ENCODE measurements around the gene CC2D2B.
"Not testable (repeated sequence)": the region's sequence is repeated elsewhere in the genome, so short reads cannot be mapped to it uniquely, and the experiment has no call there.

The CC2D2B gene, protein sequence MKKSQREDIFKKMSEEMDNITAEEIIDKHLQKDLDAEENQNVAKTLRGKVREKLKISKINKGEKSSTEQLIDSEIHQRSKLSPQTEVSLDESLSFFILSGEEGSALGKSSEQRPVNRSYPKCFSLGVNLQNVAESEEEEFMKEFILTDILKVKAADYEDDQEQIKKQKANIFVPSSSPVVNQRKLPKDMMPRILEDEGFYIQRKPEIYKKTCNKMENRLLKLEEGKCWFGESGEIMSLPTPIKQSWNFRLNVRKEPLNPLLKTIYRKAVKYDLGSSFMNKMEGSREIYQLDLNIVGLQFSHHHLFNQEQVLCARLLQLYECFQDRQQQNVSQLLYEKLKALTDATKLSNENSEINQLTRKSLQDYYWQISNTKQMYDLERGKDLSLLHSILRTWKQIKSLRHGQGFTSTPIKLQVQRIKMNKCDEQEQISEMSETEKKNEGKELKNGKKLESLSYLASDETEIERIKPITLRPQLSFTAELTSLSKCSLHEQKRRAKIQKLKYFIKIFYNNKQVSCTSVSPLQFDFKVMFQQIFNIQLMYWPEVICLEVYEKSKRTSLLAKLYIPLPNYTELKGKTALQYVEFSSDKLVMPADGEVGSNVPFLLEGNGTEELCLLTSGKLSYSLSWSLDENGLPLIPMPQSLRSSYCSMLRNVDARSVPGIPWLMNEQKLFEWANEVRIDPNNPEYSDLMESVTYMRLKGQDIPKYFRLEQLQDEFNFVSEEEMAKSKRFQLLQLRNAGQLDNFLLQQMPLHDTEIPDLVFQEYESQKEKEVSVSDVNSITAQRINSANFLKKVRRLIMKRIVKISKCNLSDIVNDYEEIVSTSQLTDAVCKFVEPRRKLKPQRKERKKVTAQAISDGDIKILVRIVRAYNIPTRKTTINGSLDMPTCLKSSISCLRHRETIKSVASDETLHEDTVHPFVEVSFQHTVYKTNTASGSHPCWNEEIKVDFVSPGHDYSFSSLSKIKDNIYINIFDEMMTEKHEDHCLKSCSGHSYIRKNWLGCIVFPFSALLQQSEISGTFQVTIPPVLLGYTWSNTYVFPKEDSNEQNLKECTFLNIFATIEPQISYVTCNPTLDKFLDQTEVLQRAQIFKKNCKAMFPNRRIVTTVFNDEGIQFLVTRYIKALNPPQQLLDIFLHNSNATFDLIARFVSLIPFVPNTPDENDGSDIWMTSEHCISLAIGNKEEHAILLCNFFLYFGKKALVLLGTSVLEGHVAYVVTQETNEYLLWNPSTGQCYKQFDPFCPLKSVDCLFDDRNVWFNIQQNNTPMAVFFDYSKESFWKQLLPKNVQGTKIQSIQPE (N-terminal part only)

GRCh38 chr10:95907456-95908253 lies at the start of gene CC2D2B:
CC2D2B (plus strand) TSS chr10:95907975; CDS start chr10:95911324, 3,349 bp downstream.
- peak; percentile 27 for DNase-seq

DNA sequence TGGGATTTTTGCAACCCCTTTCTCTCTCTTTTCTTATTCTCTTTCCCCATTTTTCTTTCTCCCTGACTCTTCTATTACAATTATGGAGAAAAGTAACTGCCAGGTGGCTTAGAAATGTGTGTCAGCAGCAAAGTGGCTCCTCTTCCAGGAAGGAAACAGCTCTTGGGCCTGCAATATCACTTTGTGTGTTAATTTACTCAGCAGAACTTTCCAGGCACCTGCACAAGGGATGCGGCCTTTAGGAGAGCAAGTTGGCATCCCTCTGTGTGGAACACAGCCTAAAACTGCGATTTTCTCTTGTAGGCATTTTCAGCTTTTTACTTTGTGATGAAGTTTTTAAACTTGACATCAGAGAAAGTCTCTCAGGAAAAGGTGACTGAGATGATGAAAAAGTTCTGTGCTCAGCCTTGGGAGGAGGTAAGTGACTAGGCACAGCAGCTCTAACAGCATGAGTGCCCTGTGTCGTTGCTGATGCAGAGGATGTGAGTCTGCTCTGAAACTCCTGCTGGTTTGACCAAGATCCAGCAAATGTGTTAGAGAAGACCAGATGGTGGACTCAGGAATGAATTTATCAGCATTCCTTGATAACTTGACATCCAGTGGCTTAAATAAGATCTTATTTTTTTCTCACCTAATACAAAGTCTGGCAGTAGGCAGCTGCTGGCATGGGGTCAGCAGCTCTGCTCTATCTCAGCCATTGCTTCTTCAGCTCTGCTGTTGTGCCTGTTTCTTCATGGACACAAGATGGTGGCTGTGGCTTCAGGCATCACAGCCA lies 47.4 kb upstream of the CC2D2B start:
- no peak for DNase-seq

DNA sequence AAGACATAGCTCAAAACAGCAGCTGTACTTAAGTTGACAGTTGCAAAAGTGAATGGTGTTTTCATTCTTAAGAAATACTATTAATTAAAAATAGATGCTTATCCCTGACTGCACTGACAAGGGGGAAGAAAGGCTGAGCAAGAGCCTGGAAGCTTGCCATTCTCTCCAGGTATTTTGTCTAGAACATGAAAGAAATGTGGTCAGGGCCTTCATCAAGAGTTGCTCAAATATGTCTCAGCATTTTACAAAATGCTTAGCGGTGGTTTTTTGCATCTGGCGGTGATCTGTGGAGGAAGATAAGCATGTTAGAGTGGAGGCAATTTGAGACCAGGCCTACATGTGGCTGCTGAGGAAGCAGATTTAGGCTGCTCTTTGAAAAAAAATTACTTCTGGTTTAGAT lies 46.4 kb upstream of the CC2D2B start:
- DNase-seq, result no peak

GRCh38 chr10:95864906-95865813 lies 42.6 kb upstream of the CC2D2B start:
- DNase-seq, result peak; percentile 10

GRCh38 chr10:95865814-95866466 lies 41.8 kb upstream of the CC2D2B start:
- DNase-seq, result no peak

DNA sequence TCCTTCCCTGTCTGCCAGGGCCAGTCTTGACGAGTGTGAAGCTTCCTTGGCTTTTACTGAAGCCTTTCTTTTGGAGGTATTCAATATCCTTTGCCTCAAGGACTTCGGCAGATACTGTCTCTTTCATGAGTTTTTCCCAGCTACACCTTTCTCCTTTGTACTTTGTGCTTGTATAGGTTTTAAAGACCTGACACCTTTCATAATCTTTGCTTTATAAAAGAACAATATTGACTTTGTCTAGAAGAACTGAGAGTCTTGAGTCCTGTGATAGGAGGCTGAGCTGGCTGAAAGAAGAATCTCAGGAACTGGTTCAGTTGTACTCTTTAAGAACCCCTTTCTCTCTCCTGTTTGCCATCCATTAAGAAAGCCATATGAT lies 41.3 kb upstream of the CC2D2B start:
- DNase-seq, result no peak

DNA sequence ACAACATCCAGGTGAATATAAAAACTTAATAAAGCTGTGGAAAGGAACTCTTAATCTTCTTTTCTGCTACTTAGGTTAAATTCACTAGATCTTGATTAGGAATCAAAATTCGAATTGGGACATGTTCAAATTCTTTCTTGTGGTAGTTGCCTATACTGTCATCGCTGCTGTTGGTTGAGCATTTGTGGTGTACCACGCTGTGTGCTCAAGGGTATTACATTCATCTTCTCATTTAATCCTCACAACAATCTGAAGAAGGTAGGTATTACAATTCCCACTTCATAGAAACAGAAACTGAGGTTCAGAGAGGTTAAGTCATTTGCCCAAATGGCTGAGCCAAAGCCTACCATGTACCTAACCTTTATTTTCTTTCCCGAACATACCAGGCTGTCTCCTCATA lies 39.9 kb upstream of the CC2D2B start:
- no peak for DNase-seq

DNA sequence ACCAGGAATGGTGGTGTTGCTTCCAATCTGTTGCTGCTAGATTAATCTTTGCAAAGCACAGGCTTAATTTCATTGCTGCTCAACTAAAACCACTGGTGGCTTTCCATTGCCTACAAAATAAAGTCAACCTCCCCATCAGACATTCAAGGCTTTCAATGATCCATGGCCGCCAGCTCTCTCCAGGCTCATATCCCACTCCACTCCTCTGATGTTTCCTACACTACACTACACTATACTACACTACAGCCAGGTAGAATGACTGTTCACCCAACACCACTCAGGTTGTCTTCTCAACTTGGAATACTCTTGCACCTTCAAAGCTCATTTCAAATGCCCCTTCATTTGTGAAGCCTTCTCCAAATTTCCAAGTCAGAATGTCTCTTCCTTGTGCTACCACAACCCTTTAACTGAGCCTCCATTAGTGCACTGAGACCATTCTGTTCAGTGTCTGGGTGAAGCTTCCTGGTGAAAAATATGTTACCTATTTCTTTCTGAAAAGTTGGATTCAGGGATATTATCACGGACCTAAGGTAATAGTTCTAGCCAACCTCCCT lies 35.5 kb upstream of the CC2D2B start:
- no peak for DNase-seq

DNA sequence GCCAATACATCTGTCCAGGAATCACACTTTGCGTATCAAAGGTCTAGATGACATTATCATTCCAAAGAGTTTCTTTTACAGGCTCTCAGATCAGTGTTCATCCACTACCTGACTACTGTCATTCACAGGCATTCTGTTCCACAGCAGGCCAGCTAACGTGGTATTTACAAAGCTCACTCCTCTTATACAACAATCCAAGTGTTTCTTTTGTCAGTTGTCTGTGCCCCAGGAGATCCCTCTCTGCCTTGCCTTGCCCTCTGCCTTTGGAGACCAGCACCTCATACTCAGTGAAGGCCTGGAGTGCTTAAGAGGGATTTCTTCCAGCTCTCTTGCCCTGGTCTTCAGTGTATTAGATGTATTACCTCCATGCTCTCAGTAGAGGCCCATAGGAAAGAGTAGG lies 34.6 kb upstream of the CC2D2B start:
- DNase-seq, result no peak

DNA sequence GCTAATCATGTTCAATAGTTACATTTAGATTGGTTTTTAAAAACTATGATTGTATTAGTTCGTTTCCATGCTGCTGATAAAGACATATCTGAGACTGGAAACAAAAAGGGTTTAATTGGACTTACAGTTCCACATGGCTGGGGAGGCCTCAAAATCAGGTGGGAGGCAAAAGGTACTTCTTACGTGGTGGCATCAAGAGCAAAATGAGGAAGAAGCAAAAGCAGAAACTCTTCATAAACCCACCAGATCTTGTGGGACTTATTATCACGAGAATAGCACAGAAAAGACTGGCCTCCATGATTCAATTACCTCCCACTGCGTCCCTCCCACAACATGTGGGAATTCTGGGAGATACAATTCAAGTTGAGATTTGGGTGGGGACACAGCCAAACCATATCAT lies 34.1 kb upstream of the CC2D2B start:
- DNase-seq, result no peak

DNA sequence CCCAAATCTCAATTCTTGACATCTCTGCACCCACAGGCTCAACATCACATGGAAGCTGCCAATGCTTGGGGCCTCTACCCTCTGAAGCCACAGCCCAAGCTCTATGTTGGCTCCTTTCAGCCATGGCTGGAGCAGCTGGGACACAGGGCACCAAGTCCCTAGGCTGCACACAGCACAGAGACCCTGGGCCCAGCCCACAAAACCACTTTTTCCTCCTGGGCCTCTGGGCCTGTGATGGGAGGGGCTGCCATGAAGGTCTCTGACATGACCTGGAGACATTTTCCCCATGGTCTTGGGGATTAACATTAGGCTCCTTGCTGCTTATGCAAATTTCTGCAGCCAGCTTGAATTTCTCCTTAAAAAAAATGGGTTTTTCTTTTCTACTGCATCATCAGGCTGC lies 33.0 kb upstream of the CC2D2B start:
- DNase-seq, result not testable (repeated sequence)

GRCh38 chr10:95876756-95877155 lies 31.0 kb upstream of the CC2D2B start:
- DNase-seq, result no peak

DNA sequence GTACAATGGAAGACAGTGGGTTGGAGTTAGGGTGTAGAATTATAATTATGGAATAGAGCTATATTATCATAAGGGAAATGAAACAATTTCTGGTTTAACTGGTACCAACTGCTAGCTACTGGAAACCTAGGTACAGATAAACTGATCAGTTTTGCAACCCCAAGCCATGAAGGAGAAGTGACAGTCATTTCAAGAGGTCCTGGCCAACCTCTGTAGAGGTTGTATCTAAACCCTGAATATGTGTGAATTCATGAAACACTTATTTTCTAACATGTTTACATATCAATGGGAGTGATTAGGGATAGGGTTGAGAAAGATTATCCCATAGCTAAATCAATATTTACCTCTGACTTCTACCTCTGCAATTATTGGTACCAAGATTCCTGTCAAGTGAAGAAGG lies 29.9 kb upstream of the CC2D2B start:
- DNase-seq, result no peak

DNA sequence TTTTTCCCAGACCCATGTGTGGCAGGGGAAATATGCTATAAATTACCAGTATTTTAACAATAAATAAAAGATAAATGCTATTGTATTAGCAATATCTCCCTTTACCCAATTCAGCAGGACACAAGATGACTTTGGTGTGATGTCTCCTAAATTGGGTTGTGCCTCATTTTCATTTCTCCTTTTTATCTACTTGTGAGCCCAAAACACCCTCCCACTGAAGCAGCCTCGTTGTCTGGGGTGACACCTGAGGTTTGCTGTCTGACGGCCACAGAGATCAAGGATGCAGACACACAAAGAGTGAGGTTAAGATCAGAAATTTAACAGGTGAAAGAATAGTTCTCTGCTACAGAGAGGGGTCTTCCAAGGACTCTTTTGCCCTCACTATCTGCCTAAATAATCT lies 27.1 kb upstream of the CC2D2B start:
- no peak for DNase-seq

DNA sequence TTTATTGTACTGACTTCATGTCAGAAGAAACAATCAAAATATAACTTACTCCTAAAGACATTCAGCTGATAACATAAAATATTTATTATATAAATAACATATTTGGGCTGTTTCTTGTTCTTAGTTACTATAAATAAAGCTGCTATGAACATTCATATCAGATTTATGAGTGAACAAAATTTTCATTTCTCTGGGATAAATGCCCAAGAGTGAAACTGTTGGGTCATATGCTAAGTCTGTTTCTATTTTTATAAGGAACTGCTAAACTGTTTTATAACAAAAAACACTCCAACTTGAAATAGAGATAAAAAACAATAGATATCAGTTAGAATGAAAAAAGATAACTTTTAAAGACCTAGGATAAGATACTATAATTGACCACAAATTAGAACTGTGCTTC lies 26.5 kb upstream of the CC2D2B start:
- no peak for DNase-seq

DNA sequence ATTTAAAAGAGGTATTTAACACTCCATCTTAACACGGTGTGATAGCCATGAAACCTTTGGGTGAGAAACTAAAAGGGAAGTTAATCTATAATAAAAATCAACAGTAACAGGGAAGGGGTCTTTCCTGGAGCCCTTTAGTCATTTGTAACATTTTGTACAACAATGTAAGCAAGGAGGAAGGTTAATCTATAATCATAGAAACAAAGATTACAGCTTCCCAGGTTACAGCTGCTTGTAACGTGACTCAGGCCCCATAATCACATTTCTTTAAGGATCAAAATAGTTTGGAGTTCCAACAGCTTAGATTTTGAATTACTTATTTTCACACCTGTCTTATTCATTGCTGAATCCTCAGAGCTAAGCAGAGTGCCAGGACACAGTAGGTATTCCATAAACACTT lies 17.9 kb upstream of the CC2D2B start:
- no peak for DNase-seq

DNA sequence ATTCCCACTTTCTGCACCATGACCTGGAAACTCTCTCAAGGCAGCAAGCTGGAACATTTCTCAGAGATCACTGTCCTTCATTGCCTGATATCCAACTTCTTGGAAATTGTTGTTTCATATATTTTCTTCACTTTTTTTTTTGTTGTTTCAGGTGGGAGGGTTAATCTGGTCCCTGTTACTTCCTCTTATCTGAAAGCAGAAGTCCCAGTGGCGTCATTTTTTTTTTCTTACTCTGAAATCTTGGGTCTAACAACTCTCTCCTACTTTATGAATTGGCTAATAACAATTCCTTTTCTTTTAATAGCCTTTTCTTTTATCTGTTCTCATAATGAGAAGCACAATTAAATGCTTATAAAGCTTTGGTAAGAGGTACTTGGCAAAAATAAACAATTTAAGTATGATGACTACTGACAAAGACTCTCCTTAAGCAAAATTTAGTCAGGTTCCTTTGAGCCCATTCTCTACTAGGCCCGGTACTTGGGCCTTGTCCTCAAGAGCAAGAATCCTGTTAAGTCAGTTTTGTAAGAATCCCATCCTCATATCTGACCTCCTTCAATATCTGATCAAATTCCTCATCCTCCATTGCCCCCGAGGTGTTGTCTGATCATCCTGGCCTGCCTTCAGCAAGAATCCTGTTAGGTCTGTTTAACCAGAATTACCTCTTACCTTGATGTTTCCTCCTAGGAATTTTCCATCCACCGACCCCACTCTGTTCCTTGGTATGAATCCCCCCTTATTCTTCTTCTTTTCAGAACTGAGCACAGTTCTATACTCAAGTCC lies 11.5 kb upstream of the CC2D2B start:
- no peak for DNase-seq

DNA sequence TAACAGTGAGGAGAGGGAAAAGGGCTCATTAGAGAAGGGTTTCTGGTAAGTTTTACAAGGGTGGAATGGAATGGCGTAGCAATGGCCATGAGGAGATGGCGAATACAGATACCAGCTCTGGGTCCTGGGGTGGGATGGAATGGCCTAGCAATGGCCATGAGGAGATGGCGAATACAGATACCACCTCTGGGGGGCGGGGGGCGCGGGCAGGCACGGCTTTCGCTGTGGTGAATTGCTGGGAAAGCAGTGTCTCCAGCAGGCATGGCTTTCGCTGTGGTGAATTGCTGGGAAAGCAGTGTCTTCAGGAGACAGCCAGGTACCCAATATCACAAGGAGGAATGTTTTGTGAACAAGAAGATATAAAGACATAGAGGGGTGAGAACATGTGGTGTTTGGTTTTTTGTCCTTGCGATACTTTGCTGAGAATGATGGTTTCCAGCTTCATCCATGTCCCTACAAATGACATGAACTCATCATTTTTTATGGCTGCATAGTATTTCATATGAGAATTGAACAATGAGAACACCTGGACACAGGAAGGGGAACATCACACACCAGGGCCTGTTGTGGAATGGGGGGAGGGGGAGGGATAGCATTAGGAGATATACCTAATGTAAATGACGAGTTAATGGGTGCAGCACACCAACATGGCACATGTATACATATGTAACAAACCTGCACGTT lies 1.7 kb upstream of the CC2D2B start:
- DNase-seq, result not testable (repeated sequence)
